GM23338 (cell line): ENCODE data around the gene STRA6. TPM values are rescaled to one million over a fixed set of nuclear protein-coding genes. Genes with fewer than 3 reads are reported as not detected.

Experiments used
- CTCF ChIP-seq, 2 experiments: fragments of 200-600 bp in 1 of 2; sonication (generic) in 1 of 2; conservative IDR thresholded peaks; 2 replicates each; pipeline versions ENCODE4 v1.5.1 to v1.6.1; 2016 to 2017; ENCODE audit warnings: antibody characterized with exemption in 2 of 2, low read depth in 2 of 2, mild to moderate bottlenecking in 2 of 2, moderate library complexity in 1 of 2
- ETS1 ChIP-seq: IDR thresholded peaks from 2 replicates; pipeline ENCODE4 v1.6.1; 2016; ENCODE audit warnings: antibody characterized with exemption
- EZH2phosphoT487 ChIP-seq: fragments of 200-600 bp; sonication (generic); IDR thresholded peaks from one replicate; pipeline ENCODE4 v1.8.1; 2018; ENCODE audit warnings: antibody characterized with exemption; ENCODE audit not compliant: unreplicated experiment
- JUNB ChIP-seq: IDR thresholded peaks from one replicate; pipeline ENCODE4 v1.6.1; 2016; ENCODE audit warnings: antibody characterized with exemption; ENCODE audit not compliant: unreplicated experiment
- NANOG ChIP-seq: IDR thresholded peaks from 2 replicates; pipeline ENCODE4 v1.6.1; 2016; ENCODE audit warnings: antibody characterized with exemption, borderline replicate concordance
- ZNF462 ChIP-seq: fragments of 250-450 bp; sonication (Bioruptor Pico); IDR thresholded peaks from 2 replicates; pipeline ENCODE4 v1.5.0; 2020; ENCODE audit warnings: mild to moderate bottlenecking, moderate library complexity
- polyA plus RNA-seq: library from polyadenylated mRNA; unstranded; fragments of >200 nt; fragmentation: Nextera tagmentation; extraction: Ambion mirVana; gene quantifications from 2 replicates; pipeline ENCODE4 v1.2.1, GENCODE V29; 2016
- total RNA-seq: library from RNA; depleted of rRNA; stranded (reverse); fragments of >200 nt; shearing (Covaris generic); gene quantifications from 2 replicates; pipeline ENCODE4 v1.2.3, GENCODE V29; 2014

STRA6 gene
- total and polyA plus RNA-seq, 2 experiments from 2014 or later, result 8.2 to 9.9 TPM

- no peak for TF ChIP-seq ZNF462
- no peak for TF ChIP-seq ETS1
- no peak for TF ChIP-seq EZH2phosphoT487
- no peak for TF ChIP-seq NANOG
- TF ChIP-seq CTCF (conservative IDR thresholded peaks at IDR 0.05; ENCODE audit: low read depth in 2 of 2), result no peak
- TF ChIP-seq JUNB, result no peak
Observed at GRCh38 chr15:74234598-74234875, 31.9 kb upstream of the STRA6 start (continued).
